Activated T-helper 17 cell treated with anti-CD3 and anti-CD28 coated beads, Interleukin-2, amount 50 U/mL, for 72 hours (primary cell): ENCODE data around the gene ZNF79. TPM values are rescaled to one million over a fixed set of nuclear protein-coding genes. Genes with fewer than 3 reads are reported as not detected.

ENCODE experiments used
- ATAC-seq: fragments of 150-1000 bp; cut with Tn5 transposase; replicated peaks from 2 replicates; pipeline ENCODE4 v1.10.0; 2021; ENCODE audit warnings: mild to moderate bottlenecking, moderate library complexity
- H3K27ac Mint-ChIP-seq: one replicate; pipeline ENCODE4 v1.8.0; 2022; ENCODE audit warnings: mixed read lengths
- H3K27me3 Mint-ChIP-seq: one replicate; pipeline ENCODE4 v1.8.0; 2022; ENCODE audit warnings: mixed read lengths
- H3K36me3 Mint-ChIP-seq: one replicate; pipeline ENCODE4 v1.8.0; 2022; ENCODE audit warnings: low read depth, mild to moderate bottlenecking, mixed read lengths
- H3K4me1 Mint-ChIP-seq: one replicate; pipeline ENCODE4 v1.8.0; 2022; ENCODE audit warnings: mixed read lengths
- H3K4me3 Mint-ChIP-seq: one replicate; pipeline ENCODE4 v1.8.0; 2022; ENCODE audit warnings: mild to moderate bottlenecking, mixed read lengths
- H3K9me3 Mint-ChIP-seq: one replicate; pipeline ENCODE4 v1.8.0; 2022; ENCODE audit warnings: mixed read lengths
- total RNA-seq, 2 donors: library from RNA; stranded (reverse); gene quantifications; one replicate each; pipeline ENCODE4 v1.2.3, GENCODE V29; 2022

The ZNF79 gene
- total RNA-seq, 2 donors from 2014 or later: 10.1 to 11.3 TPM

DNA sequence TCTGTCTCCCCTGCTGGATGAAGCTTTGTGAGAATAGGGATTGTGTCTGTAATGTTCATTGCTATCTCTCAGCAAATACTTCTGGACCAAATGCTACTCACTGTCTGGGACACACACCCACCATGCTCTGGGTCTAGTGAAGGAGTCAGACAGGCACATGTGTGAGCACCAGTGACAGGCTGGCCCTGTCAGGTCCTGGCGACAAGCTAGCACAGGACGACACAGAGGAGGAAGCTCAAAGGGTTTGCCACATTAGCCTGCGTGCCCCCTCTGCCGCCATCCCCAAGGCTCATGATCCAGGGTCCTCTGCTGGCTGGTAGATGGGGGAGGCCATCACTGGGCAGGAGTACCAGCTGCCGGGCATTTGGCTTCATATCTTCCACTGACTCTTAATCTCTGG is 50.4 kb downstream of the ZNF79 start:
- no peaks in the 10 kb centered on the region for H3K9me3 Mint-ChIP-seq
- H3K4me1 Mint-ChIP-seq: no peaks in the 10 kb centered on the region
- H3K27me3 Mint-ChIP-seq: no peaks in the 10 kb centered on the region
- H3K4me3 Mint-ChIP-seq: no peak overlapping the region
- no peak for ATAC-seq
- H3K27ac Mint-ChIP-seq: no peak overlapping the region
- H3K36me3 Mint-ChIP-seq: peaks cover 51% of the 10 kb centered on the region

- H3K36me3 Mint-ChIP-seq: peaks cover 69% of the 10 kb centered on the region
- H3K9me3 Mint-ChIP-seq: no peaks in the 10 kb centered on the region
- no peak overlapping the region for H3K27ac Mint-ChIP-seq
These were observed 55.4 kb downstream of the ZNF79 start for GRCh38 chr9:127479507-127480081.

DNA sequence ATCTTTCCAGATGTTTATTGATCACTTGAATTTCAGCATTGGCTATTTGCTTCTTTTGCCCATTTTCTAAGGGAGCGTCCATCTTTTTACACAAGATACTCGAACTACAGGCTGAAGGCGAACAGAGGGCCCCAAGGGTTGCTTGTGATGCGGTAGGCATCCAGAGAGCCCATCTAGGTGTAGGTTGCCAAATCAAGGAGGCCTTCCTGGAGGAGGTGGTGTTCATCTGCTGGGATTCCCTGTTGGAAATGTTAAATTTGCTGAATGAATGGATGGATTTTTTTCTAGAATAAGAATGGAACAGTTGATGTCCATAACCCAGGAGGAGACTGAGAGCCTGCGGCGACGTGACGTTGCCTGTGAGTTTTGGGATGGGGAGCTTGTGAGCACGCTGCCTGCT is 58.5 kb downstream of the ZNF79 start:
- H3K4me1 Mint-ChIP-seq: no peaks in the 10 kb centered on the region
- ATAC-seq: no peak
- H3K9me3 Mint-ChIP-seq: no peaks in the 10 kb centered on the region
- no peak overlapping the region for H3K4me3 Mint-ChIP-seq
- no peaks in the 10 kb centered on the region for H3K27me3 Mint-ChIP-seq
- H3K27ac Mint-ChIP-seq: no peak overlapping the region
- H3K36me3 Mint-ChIP-seq: peaks cover 67% of the 10 kb centered on the region

More at GRCh38 chr9:127479507-127480081, 55.4 kb downstream of the ZNF79 start:
- no peak for ATAC-seq
- H3K27me3 Mint-ChIP-seq: no peaks in the 10 kb centered on the region
- H3K4me1 Mint-ChIP-seq: no peaks in the 10 kb centered on the region
- no peak overlapping the region for H3K4me3 Mint-ChIP-seq

DNA sequence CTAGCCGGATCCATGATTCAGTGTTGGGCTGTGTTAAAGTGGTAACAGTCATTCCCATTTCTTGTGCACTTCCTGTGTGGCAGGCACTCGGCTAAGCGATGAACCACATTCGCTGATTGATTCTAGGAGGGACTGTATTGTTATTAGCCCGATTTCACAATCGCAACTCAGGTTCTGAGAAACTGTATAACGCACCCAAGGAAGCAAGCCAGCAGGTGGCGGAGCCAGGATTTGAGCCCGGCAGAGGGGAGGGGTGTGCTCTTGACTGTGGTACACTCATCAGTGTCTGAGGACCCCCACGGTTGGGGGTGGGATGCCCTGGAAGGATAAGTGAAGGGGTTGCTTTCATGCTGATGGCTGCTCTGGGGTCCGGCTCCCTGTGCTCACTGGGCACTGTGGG is 61.8 kb downstream of the ZNF79 start:
- Mint-ChIP-seq H3K4me1 (no peaks in the 10 kb centered on the region), H3K27me3 (no peaks in the 10 kb centered on the region), H3K9me3 (no peaks in the 10 kb centered on the region)

GRCh38 chr9:127488946-127489345 is 64.8 kb downstream of the ZNF79 start:
- no peak overlapping the region for H3K4me3 Mint-ChIP-seq

More for the DNA sequence above, 61.8 kb downstream of the ZNF79 start:
- Mint-ChIP-seq H3K27ac (no peak overlapping the region), H3K4me3 (no peak overlapping the region), H3K36me3 (peaks cover 65% of the 10 kb centered on the region)
- ATAC-seq: no peak

DNA sequence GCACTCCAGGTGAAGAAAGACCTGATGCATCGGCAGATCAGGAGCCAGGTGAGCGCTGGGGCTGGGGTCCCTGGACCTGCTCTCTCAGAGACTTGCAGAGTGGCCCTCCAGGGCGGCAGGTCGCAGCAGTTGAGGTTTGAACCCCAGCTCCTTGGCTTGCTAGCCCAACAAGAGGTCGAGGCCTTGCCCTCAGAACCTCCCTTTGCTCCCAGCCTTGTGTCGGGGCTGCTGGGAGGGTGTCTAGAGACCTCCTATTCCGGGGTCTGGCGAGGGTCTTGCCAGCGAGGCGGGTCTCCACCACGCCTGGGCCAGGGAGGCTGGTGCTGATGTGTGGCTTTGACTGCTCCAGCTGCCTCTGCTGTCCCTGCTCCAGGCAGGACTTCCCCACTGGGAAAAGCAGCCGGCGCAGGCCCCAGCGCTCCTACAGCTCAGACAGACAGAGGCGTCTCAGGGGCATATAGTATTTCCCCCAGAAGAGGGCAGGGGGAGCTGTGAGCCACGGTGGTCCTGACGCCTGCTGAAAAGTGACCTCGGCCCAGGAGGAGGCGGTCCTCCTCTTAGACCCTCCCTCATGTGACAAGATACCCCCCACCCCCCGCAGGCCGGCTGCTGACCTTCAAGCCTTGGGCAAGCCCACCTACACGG is 65.4 kb downstream of the ZNF79 start:
- peaks cover 46% of the 10 kb centered on the region for H3K36me3 Mint-ChIP-seq
- ATAC-seq: no peak
- H3K9me3 Mint-ChIP-seq: no peaks in the 10 kb centered on the region
- no peaks in the 10 kb centered on the region for H3K4me1 Mint-ChIP-seq
- H3K27ac Mint-ChIP-seq: no peak overlapping the region
- H3K27me3 Mint-ChIP-seq: no peaks in the 10 kb centered on the region
- H3K4me3 Mint-ChIP-seq: no peak overlapping the region

More at GRCh38 chr9:127488946-127489345, 64.8 kb downstream of the ZNF79 start:
- Mint-ChIP-seq H3K27me3 (no peaks in the 10 kb centered on the region), H3K27ac (no peak overlapping the region), H3K36me3 (peaks cover 53% of the 10 kb centered on the region), H3K9me3 (no peaks in the 10 kb centered on the region), H3K4me1 (no peaks in the 10 kb centered on the region)
- ATAC-seq: no peak

GRCh38 chr9:127490535-127491230 is 66.5 kb downstream of the ZNF79 start:
- ATAC-seq: no peak
- no peaks in the 10 kb centered on the region for H3K27me3 Mint-ChIP-seq

DNA sequence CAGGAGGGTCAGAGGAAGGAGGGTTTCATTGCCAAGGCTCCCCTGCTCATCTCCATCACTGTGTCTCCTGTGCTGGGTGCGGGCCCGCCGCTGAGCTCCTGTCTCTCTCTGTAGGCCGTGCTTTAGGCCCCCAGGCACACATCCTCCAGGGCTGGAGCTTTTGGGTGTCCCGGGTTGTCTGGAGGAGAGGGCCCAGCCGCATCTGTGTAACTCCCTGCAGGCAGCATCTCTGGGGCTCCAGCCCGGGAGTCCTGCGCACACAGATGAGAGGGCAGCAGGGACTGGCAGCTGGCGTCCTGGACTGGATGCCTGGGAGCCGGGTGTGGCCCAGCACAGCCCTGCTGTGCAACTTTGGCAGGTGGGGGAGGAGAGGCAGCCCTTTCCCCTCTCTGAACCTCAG is 67.3 kb downstream of the ZNF79 start:
- H3K36me3 Mint-ChIP-seq: peaks cover 52% of the 10 kb centered on the region
- H3K4me3 Mint-ChIP-seq: no peak overlapping the region
- H3K27ac Mint-ChIP-seq: no peak overlapping the region
- ATAC-seq: no peak
- no peaks in the 10 kb centered on the region for H3K27me3 Mint-ChIP-seq
- no peaks in the 10 kb centered on the region for H3K9me3 Mint-ChIP-seq
- no peaks in the 10 kb centered on the region for H3K4me1 Mint-ChIP-seq

More at GRCh38 chr9:127490535-127491230, 66.5 kb downstream of the ZNF79 start:
- Mint-ChIP-seq H3K9me3 (no peaks in the 10 kb centered on the region), H3K4me1 (no peaks in the 10 kb centered on the region), H3K36me3 (peaks cover 48% of the 10 kb centered on the region), H3K27ac (no peak overlapping the region), H3K4me3 (no peak overlapping the region)

DNA sequence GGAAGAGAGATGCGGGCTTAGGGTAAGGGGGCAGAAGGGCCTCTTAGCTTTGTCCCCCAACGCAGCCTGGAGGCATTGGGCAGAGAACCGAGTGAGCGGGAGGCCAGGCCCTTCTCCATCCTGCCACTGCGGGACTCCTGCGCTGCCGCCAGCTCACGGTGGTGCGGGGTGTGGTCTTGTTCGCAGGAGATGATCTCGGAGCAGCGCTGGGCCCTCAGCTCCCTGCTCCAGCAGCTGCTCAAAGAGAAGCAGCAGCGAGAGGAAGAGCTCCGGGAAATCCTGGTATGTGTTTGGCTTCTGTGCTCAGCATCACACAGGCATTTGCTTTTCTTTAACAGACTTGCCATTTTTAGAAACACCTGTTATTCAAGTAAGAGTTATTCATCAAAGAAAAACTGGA is 68.4 kb downstream of the ZNF79 start:
- Mint-ChIP-seq H3K27ac (no peak overlapping the region), H3K4me1 (no peaks in the 10 kb centered on the region), H3K4me3 (no peak overlapping the region), H3K9me3 (no peaks in the 10 kb centered on the region), H3K36me3 (peaks cover 50% of the 10 kb centered on the region), H3K27me3 (no peaks in the 10 kb centered on the region)
- no peak for ATAC-seq

GRCh38 chr9:127493592-127494303 is 69.6 kb downstream of the ZNF79 start:
- H3K27me3 Mint-ChIP-seq: no peaks in the 10 kb centered on the region
- peaks cover 42% of the 10 kb centered on the region for H3K36me3 Mint-ChIP-seq
- H3K4me1 Mint-ChIP-seq: no peaks in the 10 kb centered on the region
- no peak for ATAC-seq
- H3K9me3 Mint-ChIP-seq: no peaks in the 10 kb centered on the region
- no peak overlapping the region for H3K4me3 Mint-ChIP-seq
- H3K27ac Mint-ChIP-seq: no peak overlapping the region

GRCh38 chr9:127494304-127494702 is 70.1 kb downstream of the ZNF79 start:
- no peak for ATAC-seq
- Mint-ChIP-seq H3K4me3 (no peak overlapping the region), H3K4me1 (no peaks in the 10 kb centered on the region), H3K27ac (no peak overlapping the region), H3K27me3 (no peaks in the 10 kb centered on the region), H3K36me3 (peaks cover 36% of the 10 kb centered on the region), H3K9me3 (no peaks in the 10 kb centered on the region)

Other genes starting within 250 kb of the ZNF79 start
- 1 to 10 TPM; 2.8 to 5.1 TPM for gene GARNL3, start 159.6 kb upstream of the ZNF79 start, total RNA-seq
- gene SLC2A8, start 27.2 kb upstream of the ZNF79 start, total RNA-seq: 1 to 10 TPM; 3.0 TPM
- gene RPL12, start 27.0 kb downstream of the ZNF79 start, total RNA-seq: 1,000 to 10,000 TPM; 1,178 to 1,829 TPM
- 10 to 100 TPM; 22.0 to 33.5 TPM for gene LRSAM1, start 27.1 kb downstream of the ZNF79 start, total RNA-seq
- gene STXBP1, start 187.9 kb downstream of the ZNF79 start, total RNA-seq: 10 to 100 TPM; 14.7 to 17.1 TPM